ENCODE results near the gene BSPRY. TPM values are rescaled to one million over a fixed set of nuclear protein-coding genes. Genes with fewer than 3 reads are reported as not detected.

Gene BSPRY
- total RNA-seq = 10 to 100 TPM in 3 of 4 donors, 1 to 10 TPM in 1; 9.0 to 36.8 (median 26.8) TPM

DNA sequence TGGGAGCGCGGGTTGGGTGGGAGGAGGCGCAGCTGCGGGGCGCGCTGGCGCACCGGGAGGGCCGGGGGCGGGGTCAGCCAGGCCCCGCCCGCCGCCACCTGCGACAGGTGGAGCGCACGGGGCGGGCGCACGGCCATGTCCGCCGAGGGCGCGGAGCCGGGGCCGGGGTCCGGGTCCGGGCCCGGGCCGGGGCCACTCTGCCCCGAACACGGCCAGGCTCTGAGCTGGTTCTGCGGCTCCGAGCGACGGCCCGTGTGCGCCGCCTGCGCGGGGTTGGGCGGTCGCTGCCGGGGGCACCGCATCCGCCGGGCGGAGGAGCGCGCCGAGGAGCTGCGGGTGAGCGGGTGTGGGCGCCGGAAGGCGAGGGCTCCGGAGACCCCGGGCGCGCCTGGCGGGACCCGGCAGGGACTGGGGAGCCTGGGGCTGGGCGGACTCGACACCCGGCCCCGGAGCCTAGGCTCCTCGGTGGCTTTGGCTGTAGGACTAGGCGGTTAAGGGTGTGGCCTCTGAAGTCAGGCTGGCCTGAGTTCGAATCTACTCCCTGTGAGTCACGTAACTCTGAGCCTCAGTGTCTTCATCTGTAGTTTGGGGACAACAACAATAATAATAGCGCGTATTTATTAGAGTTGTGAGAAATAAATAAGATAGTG lies at the start of gene BSPRY:
BSPRY (plus strand) TSS at position 97 of the 650 bp plus-strand sequence; CDS start at position 136, 39 bp downstream.
- Histone ChIP-seq H3K36me3 (no peaks in the 10 kb centered on the region), H3K4me3 (peak within 1 kb of the TSS; percentile 50 to 73 (median 70)), H3K27ac (peak within 1 kb of the TSS; percentile 75 to 86 (median 80)), H3K4me1 (peaks cover 0 to 52% (median 33%) of the 10 kb centered on the region in 4 donors), H3K9me3 (no peaks in the 10 kb centered on the region), H3K27me3 (peaks cover 5% of the 10 kb centered on the region)
- in situ Hi-C loops (cut with MboI; ENCODE audit: low pct_ligation_motif_present in 1 of 4, low pct_unique_long_range_greater_than_20kb in 1 of 4, low sequenced_read_pairs in 3 of 4) (no loop called here), intact Hi-C loops (cut with DNase I; ENCODE audit: low total_unique reads) (loop anchor here (10.0 kb wide), 1 partner anchor 55 kb away; the partner anchor contains the start of gene ALAD)
- DNase-seq = peak; percentile 68
- TF ChIP-seq POLR2AphosphoS5 (IDR thresholded peaks at IDR 0.05) (no peak), CTCF (IDR thresholded peaks at IDR 0.05) (no peak)
- 2% methylated on average over 40 of the region's 71 CpGs; no CpG with 5 or more reads in 1 of the 2 donors for WGBS, 2 donors (ENCODE audit: low coverage in 1 of 2)

DNA sequence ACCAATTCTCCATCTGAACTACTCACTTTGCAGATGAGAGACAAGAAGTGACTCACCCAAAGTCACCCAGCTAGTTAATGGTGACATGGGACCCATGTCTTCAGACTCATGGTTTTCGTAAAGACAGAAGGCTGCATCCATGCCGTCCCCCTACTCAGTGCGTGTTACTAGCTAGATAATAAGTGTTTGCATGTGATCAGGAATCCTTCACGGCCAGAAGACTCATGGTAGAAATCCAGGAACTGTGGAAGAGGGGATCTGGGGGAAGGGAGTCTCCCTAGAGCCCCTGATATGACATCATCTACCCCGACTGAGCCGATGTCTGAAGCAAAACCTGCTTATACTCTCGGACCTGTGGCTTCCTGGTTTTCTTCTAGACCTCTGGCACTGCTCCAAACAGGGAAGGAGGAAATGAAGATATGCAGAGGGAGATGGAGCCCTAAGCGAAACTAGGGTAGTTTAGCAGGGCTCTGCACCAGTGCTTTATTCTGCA lies 49.5 kb upstream of the BSPRY start:
- no peak for TF ChIP-seq POLR2A (IDR thresholded peaks at IDR 0.05)
- TF ChIP-seq POLR2AphosphoS5 (IDR thresholded peaks at IDR 0.05) = peak in 1 of 3 donors; percentile 8
- 0 to 34% methylated on average over 2 to 8 of the region's 8 CpGs for WGBS, 2 donors (ENCODE audit: low coverage in 1 of 2)
- intact Hi-C loops (cut with DNase I; ENCODE audit: low total_unique reads) (no loop called here), in situ Hi-C loops (cut with MboI; ENCODE audit: low pct_ligation_motif_present in 1 of 4, low pct_unique_long_range_greater_than_20kb in 1 of 4, low sequenced_read_pairs in 3 of 4) (loop anchor here in 3 of 4 donors (10.0 to 25.0 kb wide), 2 partner anchors 105 to 362 kb away; partner anchors contain the start of gene ALAD (in 1 of the 3))
- Histone ChIP-seq H3K4me1 (peaks cover 0 to 12% (median 0%) of the 10 kb centered on the region in 4 donors), H3K9me3 (no peaks in the 10 kb centered on the region), H3K27ac (no peak overlapping the region), H3K27me3 (no peaks in the 10 kb centered on the region), H3K36me3 (no peaks in the 10 kb centered on the region), H3K4me3 (peak overlapping the region in 1 of 4 donors; percentile 15)
- peak; percentile 49 for DNase-seq

GRCh38 chr9:113301548-113301947 lies 47.8 kb upstream of the BSPRY start:
- H3K27me3 ChIP-seq = no peaks in the 10 kb centered on the region
- no peak overlapping the region for H3K4me3 ChIP-seq
- no peak overlapping the region for H3K27ac ChIP-seq
- H3K36me3 ChIP-seq = no peaks in the 10 kb centered on the region
- in situ Hi-C loops (cut with MboI; ENCODE audit: low pct_ligation_motif_present in 1 of 4, low pct_unique_long_range_greater_than_20kb in 1 of 4, low sequenced_read_pairs in 3 of 4) = loop anchor here in 3 of 4 donors (10.0 to 25.0 kb wide), 2 partner anchors 103 to 361 kb away; partner anchors contain the start of gene ALAD (in 1 of the 3)
- no peak for TF ChIP-seq CTCF (IDR thresholded peaks at IDR 0.05)
- no peak for TF ChIP-seq EP300 (IDR thresholded peaks at IDR 0.05; ENCODE audit: low read depth)
- TF ChIP-seq POLR2A (IDR thresholded peaks at IDR 0.05) = no peak
- no peak for TF ChIP-seq POLR2AphosphoS5 (IDR thresholded peaks at IDR 0.05)
- peaks cover 0 to 12% (median 0%) of the 10 kb centered on the region in 4 donors for H3K4me1 ChIP-seq
- no peaks in the 10 kb centered on the region for H3K9me3 ChIP-seq
- intact Hi-C loops (cut with DNase I; ENCODE audit: low total_unique reads) = no loop called here
- no peak for DNase-seq
- WGBS, 2 donors (ENCODE audit: low coverage in 1 of 2) = 87 to 88% methylated on average over 8 of the region's 8 CpGs

DNA sequence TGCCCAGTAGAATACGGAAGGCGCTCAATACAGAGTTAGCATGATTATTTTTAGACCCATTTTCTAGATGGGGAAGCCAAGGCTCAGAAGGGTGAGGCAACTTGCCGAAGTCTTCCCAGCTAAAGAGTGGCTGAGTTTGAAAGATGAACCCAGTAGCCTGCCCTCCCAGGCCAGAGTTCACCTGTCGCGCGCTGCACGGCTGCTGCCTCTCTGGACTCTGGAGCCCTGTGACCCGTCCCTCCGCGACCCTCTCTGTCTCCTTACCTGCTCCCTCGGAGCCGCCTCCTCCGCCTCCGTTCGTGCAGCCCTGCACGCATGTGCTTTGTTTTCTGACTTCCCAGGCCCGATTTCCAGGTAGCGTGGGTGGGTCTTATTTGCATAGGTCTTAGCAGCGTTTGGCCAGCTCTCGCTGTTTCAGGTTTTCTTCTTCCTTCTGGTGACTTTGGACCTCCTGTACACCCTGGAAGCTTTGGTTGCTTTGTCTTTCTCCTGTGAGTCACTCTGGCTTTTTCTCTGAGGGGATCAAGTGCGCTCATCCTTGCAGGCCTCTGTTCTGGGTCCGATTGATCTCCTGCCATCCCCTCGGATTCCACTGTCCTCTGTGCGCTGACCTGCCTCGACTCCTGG lies 46.4 kb upstream of the BSPRY start, which contains the start of gene RNF183:
RNF183 (minus strand) TSS at position 585 of the 627 bp plus-strand sequence. CDS start 5,192 bp downstream, outside the sequence.
- Histone ChIP-seq H3K27ac (peak within 1 kb of the TSS in 1 of 4 donors; percentile 4), H3K9me3 (no peaks in the 10 kb centered on the region), H3K4me1 (peaks cover 0 to 12% (median 0%) of the 10 kb centered on the region in 4 donors), H3K27me3 (no peaks in the 10 kb centered on the region), H3K36me3 (no peaks in the 10 kb centered on the region), H3K4me3 (no peak within 1 kb of the TSS)
- intact Hi-C loops (cut with DNase I; ENCODE audit: low total_unique reads) (no loop called here), in situ Hi-C loops (cut with MboI; ENCODE audit: low pct_ligation_motif_present in 1 of 4, low pct_unique_long_range_greater_than_20kb in 1 of 4, low sequenced_read_pairs in 3 of 4) (loop anchor here in 3 of 4 donors (10.0 to 25.0 kb wide), 2 partner anchors 102 to 359 kb away; partner anchors contain the start of gene ALAD (in 1 of the 3))
- peak; percentile 32 for DNase-seq
- no peak for TF ChIP-seq EP300 (IDR thresholded peaks at IDR 0.05; ENCODE audit: low read depth)
- TF ChIP-seq CTCF (IDR thresholded peaks at IDR 0.05) = no peak
- no peak for TF ChIP-seq POLR2AphosphoS5 (IDR thresholded peaks at IDR 0.05)
- TF ChIP-seq POLR2A (IDR thresholded peaks at IDR 0.05) = no peak
- 51 to 57% methylated on average over 14 to 25 of the region's 25 CpGs for WGBS, 2 donors (ENCODE audit: low coverage in 1 of 2)

Measured in transverse colon (tissue), 4 donors.